ENCODE measurements around the gene LIG1.

Gene LIG1

DNA sequence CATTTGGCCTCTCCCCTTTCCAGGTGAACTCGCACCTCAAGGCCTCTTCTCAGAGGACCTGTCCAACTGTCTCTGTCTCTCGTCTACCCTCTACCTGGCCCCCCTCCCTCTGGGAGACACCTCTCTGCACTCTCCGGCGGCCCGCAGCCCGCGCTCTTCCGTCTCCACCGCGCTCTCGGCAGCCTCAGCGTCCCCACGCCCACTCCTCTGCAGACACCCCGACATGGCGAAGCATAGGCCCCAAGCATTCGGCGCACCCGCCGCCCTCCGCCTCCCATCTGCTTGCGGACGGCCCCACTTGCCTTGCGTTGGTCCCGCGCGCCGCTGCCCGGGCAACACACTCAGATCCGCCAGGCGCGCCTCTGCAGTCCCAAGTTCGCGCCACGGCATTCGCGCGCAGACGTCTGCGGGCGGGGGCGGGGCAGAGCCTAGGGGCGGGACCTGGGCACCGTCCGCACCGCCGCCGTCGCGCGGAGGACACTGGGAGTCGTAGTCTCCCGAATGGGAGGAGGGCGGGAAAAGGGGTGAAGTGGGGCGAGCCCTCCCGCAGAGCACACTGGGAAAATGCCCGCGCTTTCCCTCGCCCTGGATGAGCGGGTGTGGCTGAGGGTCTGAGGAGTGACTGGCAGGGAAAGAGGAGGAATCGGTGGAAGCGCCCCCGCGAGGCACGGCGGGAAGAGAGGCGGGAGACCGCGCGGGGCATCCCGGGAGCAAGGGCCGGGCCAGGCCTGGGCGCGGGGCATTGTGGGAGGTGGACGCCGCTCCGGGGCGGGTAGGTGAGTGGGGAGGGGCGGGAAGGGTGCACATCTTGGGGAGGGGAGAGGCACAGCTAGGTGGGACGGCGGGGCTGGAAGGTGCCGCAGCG is at the start of gene LIG1, which contains the start of gene ZSWIM9:
LIG1 (minus strand) TSS at position 406 of the 865 bp plus-strand sequence. CDS start 4,778 bp downstream, outside the sequence.
ZSWIM9 (plus strand) TSS at position 742 of the 865 bp plus-strand sequence. CDS start 1,123 bp downstream, outside the sequence.
- DNase-seq: peak; percentile 93

DNA sequence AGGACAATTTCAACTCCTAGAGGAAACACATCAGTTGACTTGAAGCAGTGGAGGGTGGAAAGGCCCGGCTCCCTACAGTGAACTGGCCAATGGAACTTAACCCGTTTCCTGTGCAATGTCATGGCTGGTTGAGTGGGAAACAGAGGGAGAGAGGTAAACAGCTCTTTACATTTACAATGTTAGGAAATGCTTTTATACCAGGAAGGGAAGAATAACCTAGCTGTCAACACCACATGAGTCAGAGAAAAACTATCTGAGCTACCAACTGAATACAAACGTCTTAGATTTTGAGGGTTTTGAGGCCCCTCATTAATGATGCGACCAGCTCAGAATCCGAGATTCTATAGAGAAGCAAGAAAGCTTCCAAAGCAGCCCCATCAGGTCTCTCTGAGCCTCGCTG is 48.9 kb upstream of the LIG1 start:
- DNase-seq: no peak

DNA sequence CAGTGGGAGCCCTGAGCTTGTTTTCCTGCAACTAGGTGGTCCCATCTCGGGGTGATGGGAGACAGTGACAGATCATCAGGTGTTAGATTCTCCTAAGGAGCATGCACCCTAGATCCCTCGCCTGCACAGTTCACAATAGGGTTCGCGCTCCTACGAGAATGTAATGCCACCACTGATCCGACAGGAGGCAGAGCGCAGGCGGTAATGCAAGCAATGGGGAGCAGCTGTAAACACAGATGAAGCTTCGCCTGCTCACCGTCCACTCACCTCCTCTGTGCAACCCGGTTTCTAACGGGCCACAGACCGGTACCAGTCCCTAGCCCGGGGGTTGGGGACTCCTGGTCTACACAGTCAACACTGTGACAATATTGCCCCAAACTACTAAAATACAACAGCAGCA is 46.8 kb upstream of the LIG1 start:
- DNase-seq: no peak

DNA sequence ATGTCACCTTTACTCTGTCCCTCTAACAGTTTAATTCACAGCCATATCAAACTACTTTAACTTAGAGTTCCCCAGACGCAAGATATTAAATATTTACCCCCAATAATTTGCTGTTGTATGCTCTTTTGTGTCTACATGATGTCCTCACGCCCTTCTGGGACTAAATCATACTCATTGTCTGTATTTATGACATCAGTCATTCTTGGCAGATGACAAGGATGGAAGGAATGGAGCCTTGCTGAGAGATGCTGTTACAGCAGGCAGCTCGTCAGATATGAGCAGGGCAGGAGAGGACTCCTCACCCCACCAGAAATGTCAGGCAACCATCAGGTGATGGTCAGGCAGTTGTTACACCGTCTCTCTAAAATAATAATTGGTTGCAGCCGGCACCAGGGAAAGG is 43.8 kb upstream of the LIG1 start:
- no peak for DNase-seq

DNA sequence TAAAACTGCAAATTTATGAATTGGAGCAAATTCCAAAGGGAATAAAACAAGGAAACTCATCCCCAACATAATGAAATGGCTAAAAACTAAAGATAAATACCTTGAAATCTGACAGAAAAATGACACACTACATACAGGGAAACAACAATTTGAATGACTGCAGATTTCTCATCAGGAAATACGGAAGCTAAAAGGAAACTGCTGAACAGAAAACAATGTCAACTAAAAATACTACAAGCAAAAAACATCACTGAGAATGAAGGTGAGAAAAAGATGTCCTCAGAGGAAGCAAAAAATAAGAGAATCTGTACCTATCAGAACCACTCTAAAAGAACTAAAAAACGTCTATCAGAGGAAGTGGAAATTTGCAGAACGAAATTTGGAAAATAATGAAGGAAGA is 39.9 kb upstream of the LIG1 start:
- DNase-seq: no peak

DNA sequence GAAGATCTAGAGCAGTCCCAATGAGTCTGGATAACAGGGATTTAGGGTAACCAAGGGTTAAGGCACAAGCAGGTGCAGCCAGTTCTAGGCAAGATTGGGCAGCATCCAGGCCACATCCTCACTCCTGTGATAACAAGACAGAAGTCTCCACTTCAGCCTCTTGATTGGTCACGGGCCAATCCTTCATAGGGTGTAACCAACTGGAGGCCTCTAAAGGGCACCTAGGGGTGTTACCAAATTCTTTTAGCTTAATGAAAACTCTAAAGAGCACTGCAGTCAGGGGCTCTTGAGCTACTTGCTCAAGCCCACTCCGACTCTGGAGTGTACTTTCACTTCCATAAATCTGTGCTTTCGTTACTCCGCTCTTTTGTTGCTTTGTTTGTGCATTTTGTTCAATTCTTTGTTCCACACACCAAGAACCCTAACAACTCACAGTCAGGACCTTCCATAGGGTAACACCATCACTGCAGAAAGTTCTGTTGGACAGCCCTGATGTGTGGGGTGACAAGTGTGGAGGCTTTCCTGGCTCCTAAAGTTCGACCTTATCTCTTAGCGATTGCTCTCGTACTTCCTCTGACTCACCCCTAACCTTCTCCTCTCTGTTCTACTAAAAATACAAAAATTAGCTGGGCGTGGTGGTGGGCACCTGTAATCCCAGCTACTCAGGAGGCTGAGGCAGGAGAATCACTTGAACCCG is 36.4 kb upstream of the LIG1 start:
- no peak for DNase-seq

DNA sequence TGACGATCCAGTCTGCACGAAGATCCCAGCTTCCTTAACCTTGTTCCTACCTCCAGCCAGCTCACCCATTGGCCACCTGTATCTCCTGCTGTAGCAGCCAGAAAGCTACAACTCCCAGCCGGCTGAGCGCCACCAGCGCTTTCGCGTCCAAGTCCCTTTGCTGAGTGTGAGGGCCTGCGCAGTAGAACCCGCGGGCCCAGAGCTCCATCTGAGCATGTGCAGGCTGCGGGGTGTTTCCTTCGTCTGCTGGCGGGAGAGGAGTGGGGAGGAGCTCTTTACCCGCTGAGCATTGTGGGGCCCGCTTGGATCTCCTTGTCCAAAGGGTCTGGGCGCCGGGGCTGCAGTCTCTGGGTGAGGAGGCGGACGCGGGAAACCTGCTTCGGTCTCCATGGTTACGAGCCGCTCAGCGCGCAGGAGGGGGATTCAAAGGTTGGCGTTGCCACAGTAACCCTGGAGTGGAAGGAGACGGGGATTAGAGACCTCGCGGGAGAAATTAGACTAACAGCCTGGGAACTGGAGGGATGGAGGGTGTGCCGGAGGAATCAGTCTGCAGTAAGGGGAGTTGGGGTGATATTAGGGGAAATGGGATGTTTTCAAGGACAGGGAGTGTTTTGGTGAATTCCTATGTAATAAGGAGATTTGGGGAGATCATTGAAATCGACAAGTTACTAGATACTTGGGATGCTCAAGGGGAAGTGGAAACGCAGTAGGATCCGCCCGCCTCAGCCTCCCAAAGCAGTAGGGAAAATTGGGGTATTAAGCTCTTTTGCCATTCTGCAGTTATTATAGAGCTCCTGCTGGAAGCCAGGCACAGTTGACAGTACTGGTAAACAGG is 33.9 kb upstream of the LIG1 start:
- peak; percentile 97 for DNase-seq

DNA sequence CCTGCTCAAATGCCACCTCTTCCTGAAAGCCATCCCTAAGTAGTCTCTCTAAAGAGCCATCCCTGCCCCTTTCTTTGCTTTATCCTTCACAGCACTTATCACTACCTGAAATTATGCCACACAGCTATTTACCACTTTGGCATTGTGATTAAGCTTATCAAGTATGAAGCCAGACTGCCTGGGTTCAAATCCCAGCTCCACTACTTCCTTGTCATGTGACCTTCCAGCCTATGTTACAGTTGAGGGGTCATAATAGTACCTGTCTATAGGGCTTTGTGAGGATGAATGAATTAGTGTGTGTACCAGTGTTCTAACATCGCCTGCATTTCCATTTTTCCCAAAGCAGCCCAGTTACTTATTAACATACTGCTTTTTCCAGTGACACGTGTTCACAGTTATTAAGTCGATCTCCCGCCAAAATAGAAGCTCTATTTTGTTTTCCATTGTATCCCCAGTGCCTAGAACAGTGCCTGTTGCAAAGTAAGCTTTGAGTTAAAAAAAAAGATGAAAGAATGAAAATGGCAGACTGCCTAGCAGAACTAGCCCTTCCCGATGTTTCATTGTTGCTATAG is 33.2 kb upstream of the LIG1 start:
- DNase-seq: peak; percentile 51

DNA sequence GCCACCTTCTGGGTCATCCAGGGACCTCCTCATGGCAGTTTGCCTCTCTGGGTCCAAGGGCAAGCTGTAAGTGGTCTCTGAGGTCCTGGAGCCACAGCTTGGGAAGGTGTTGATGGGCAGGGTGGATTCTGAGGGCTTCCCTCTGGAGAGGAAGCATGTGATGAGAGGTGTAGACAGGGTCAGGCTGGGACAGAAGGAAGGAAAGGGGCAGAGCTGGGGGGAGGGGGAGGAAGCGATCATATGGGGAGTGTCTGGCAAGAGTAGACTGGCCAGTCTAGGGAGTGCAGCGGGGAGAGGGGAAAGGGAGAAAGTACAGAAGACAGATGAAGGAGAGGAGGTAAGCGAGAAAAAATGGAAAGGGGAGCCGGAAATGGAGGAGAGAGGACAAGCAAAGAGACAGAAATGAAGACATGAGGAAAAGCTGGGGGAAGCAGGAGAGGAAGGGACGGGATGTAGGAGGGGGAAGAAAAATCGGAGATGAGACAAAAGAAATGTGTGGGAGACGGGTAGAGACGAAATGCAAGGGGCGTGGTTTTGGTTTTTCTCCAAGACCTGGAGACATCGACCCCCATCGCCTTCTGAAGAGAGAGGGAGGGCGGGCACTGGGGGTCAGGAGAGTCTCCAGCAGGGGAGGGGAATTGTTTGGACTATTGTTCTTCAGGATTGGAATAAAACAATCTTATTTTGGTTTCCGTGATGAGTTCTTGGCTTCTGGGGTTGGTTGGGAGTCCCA is 27.0 kb upstream of the LIG1 start:
- no peak for DNase-seq

DNA sequence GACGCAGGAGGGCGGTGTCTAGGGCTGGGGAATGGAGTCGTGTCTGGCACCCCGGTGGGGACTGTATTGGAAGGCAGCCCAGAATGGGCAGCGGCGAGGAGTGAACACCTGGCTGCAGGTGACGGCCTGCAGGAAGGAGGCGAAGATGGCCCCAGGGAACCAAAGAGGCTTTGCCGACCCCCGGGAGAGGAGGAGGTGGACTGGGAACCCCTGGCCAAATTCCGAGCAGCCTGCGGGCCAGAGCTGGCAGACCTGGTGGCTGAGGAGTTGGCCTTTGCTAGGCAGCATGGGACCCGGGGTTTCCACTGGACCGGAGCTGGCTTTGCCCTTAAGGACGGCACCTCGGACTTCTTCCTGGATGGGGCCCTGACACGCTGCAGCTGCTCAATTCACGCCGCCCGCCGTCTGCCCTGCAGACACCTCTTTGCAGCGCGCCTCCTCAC is 26.2 kb upstream of the LIG1 start:
- DNase-seq: no peak

DNA sequence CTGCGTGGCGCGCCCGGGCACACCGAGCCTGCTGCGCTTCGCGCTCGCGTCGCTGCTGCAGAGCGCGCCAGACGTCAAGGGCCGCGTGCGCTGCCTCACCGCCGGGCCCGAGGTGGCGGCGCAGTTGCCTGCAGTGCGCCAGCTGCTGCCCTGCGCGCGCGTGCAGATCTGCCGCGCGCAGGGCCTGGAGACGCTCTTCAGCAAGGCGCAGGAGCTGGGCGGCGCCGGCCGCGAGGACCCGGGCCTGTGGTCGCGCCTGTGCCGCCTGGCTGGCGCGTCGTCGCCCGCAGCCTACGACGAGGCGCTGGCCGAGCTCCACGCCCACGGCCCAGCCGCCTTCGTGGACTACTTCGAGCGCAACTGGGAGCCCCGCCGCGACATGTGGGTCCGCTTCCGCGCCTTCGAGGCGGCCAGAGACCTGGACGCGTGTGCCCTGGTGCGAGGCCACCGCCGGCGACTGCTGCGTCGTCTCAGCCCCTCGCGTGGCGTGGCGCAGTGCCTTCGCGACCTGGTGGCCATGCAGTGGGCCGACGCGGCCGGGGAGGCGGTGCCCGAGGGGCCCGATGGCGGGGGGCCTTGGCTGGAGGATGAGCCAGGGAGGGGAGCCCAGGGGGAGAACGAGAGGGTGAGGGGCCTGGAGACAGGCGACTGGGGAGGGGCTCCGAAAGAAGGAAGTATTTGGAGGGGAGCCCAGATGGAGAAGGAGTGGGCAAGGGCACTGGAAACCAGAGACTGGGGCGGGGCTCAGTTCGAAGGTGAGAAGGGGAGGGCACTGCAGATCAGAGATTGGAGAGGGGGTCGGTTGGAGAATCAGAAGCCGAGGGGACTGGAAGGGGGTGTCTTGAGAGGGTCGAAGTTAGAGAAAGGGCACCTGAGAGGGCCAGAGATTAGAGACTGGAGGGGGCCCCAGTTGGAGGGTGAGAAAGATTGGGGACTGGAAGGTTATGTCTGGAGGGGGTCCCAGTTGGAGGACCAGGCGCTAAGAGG is 25.0 kb upstream of the LIG1 start:
- no peak for DNase-seq

DNA sequence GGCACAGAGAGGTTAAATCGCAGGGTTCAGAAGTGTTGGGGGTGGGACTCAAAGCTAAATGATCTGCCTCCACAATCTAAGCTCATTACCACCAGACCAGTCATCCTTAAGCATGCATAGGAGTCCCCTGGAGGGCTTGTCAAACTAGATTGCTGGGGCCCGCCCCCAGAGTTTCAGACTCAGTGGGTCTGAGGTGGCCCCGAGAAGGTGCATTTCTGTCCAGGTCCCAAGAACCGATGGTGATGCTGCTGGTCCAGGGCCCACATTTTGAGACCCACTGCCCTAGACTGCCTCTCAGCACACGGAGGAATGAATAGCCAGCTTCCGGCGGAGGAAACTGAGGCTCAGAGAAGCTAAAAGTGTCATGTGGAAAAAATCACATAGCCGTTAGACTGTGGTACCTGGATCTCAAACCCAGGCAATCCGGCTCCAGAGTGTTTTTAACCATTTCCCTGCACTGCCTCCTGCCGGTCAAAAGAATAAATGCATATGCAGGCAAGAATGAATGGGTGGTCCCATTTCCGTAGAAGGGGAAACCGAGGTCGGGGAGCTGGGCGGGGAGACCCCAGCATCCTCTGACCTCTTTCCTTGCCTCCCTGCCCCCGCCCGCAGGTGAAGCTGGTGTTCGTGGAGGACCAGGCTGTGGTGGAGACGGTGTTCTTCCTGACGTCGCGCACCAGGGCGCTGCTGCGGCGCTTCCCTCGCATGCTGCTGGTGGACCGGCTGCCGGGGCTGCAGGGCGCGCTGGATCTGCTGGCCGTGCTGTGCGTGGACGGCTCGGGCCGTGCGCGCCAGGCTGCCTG is 24.1 kb upstream of the LIG1 start:
- peak; percentile 10 for DNase-seq

DNA sequence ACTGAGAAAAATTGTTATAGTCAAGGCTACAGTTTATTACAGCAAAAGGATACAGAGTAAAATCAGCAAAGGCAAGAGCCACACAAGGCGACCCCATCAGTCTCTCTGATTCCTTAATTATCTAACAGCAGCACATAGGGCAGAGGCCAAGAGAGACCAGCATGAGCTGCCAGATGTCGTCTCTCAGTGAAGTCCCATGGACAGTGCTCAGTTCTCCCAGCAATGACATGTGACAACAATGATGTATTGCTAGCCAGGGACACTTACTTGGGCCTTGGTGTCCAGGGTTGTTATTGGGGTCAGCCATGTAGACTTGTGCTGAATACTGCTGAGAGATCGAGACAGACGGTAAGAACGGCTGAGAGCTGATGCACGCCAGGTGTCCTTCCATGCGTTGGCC is 22.6 kb upstream of the LIG1 start:
- DNase-seq: no peak

DNA sequence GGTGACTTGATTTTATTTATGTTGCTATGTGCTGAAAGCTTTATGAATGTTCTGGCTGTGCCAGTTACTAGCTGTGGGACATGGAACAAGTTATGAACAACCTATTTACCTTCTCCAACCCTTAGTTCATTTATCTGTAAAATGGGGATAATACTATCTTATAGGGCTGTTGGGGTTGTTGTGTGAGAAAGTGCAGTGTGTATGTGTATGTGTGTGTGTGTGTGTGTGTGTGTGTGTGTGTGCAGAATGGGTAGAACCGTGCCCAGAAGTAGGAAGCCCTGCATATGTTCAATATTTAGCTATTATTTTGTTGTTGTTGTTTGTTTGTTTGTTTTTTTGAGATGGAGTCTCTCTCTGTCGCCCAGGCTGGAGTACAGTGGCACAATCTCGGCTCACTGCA is 20.7 kb upstream of the LIG1 start:
- DNase-seq: no peak

DNA sequence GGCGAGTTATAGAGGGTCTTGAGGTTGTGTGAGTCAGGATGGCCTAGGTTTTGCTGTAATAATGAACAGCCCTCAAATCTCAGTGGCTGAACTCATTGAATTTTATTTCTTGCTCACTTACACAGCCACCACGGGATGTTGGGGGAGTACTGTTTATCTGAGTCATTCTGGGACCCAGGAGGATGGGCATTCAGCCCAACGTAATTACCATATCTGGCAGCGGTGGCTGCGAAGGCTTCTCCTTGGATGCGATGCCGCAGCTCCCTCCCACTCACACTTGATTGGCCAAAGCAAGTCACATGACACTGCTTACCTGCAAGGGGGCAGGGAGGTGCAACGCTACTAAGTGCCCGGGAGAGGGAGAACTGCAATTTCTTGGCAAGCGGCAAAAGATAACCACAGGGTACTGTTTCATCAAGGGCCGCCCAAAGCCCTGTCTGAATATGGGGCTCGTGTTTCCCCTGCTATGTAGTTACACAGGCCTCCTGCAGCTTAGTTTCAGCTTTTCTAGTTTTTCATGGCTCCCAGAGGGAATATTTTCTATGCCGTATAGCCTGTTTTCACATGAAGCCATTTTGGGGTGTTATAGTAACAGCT is 20.2 kb upstream of the LIG1 start:
- DNase-seq: no peak

DNA sequence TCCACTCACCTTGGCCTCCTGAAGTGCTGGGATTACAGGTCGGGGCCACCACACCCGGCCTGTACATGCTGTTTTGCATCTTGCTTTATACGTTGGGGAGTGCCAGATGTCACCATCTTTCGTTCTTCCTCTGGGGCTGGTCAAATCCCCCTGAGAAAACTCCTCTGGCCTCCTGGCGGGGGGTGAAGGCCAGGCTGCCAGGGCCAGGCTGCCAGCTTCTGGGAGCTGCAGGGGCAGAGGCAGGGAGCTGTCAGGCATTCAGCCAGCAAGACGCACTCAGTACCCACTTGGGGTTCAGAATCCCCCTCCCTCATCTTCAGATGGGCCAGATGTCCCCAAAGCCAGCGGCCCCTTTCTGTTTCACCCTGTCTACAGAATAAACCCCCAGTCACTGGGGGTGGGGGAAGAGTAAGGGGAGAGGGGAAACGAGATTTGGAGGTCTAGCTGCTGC is 16.4 kb upstream of the LIG1 start:
- no peak for DNase-seq

DNA sequence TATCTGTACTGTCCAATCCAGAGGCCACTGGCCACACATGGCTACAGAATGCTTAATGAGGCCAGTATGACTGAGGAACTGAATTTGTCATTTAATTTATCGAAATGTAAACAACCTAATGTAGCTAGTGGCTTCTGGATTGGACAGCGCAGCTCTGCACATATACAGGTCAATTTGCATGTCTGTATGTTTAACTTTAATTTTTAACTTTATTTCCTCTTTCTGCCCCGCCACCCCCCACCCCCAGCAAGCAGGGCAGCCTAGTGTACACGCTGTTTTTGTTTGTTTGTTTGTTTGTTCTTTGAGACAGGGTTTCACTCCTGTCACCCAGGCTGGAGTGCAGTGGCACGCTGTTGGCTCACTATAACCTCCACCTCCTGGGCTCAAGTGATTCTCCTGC is 15.9 kb upstream of the LIG1 start:
- DNase-seq: no peak

DNA sequence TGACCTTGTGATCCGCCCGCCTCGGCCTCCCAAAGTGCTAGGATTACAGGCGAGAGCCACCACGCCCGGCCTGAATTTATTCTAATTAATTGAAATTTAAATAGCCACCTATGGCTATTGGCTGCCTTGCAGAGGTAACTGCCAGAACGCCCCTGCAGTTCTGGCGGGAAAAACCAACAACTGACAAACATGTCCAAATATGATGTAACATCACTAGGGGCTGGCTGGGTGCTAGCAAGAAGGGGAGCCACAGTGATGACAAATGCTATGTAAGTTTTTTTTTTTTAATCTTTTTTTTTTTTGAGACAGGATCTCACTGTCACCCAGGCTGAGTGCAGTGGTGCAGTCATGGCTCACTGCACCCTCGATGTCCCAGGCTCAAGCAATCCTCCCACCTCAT is 13.2 kb upstream of the LIG1 start:
- no peak for DNase-seq

DNA sequence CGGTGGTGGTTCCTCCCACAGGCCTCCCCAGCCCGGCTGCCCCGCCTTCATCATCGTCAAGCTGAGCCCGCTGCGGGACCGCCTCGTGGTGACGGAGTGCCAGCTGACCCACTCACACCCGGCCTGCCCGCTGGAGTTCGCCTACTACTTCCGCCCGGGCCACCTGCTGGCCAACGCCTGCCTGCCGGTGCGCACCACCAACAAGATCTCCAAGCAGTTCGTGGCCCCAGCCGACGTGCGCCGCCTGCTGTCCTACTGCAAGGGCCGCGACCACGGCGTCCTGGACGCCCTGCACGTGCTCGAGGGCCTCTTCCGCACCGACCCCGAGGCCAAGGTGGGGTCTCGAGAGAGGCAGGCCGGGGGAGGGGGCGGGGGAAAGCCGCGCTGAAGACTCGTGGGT is 12.3 kb upstream of the LIG1 start:
- no peak for DNase-seq

DNA sequence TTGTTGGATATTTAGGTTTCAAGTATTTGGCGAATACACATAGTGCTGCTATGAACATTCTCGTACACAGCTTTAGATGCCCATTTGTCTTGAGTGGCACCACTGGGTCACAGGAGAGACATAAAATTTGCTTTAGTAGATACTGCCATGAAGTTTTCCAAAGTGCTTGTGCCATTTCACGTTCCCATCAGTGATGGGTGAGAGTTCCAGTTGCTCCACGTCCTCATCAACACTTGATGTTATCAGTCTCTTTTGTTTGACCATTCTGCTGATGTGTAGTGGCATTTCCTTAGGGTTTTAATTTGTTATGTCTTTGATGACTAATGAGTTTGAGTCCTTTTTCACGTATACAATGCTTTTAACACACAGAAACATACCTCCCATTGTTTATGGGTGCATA is 11.4 kb upstream of the LIG1 start:
- no peak for DNase-seq
